SK-N-SH (cell line): Measurements from ENCODE around the gene U2SURP. TPM values are rescaled to one million over a fixed set of nuclear protein-coding genes. Genes with fewer than 3 reads are reported as not detected.

ENCODE experiments used
- CTCF ChIA-PET: fragments of 300-600, 350-600 bp; formaldehyde crosslinking; extraction: SDS; loops from one replicate; lab custom pipeline; 2021; lab: Yijun Ruan, JAX
- POLR2A ChIA-PET: fragments of 350-600 bp; sonication (Branson Sonifier 250); formaldehyde crosslinking; extraction: SDS; loops from one replicate; lab custom pipeline; 2020; ENCODE audit warnings: antibody characterized with exemption, inconsistent platforms; lab: Yijun Ruan, JAX
- DNase-seq: peaks from one replicate; pipeline ENCODE4 v3.0.0; 2012
- H2AFZ ChIP-seq: fragments of 200-600 bp; sonication (generic); 2 replicates; pipeline ENCODE4 v1.8.1; 2016; ENCODE audit warnings: antibody characterized with exemption, mild to moderate bottlenecking, low read depth
- H3F3A ChIP-seq: fragments of 200-600 bp; sonication (generic); replicated peaks from 2 replicates; pipeline ENCODE3; 2016; ENCODE audit warnings: antibody characterized with exemption, mild to moderate bottlenecking; ENCODE audit not compliant: insufficient read depth
- H3K27ac ChIP-seq, 2 experiments: fragments of 200-500 bp in 1 of 2; fragments of 200-600 bp in 1 of 2; sonication (Bioruptor generic) in 1 of 2; sonication (generic), shearing (Covaris generic) in 1 of 2; 2 replicates each; pipeline versions ENCODE4 v1.5.1 to v1.6.1; 2014 to 2016; ENCODE audit warnings: low read depth in 2 of 2, inconsistent platforms in 1 of 2, low read length in 1 of 2, mild to moderate bottlenecking in 1 of 2, mixed read lengths in 1 of 2
- H3K27me3 ChIP-seq: fragments of 200-600 bp; sonication (generic), shearing (Covaris generic); 2 replicates; pipeline ENCODE4 v1.6.1; 2016; ENCODE audit warnings: mixed run types; ENCODE audit not compliant: insufficient read depth
- H3K36me3 ChIP-seq, 2 experiments: fragments of 200-500 bp in 1 of 2; fragments of 200-600 bp in 1 of 2; sonication (Bioruptor generic) in 1 of 2; sonication (generic) in 1 of 2; replicated peaks in 1 of 2; 2 replicates each; pipeline versions ENCODE3 to v1.5.1; 2014 to 2016; ENCODE audit warnings: low read length in 1 of 2, mild to moderate bottlenecking in 1 of 2; ENCODE audit not compliant: insufficient read depth in 2 of 2, control insufficient read depth in 1 of 2
- H3K4me1 ChIP-seq, 2 experiments: fragments of 200-500 bp in 1 of 2; fragments of 200-600 bp in 1 of 2; sonication (Bioruptor generic) in 1 of 2; sonication (generic), shearing (Covaris generic) in 1 of 2; 2 replicates each; pipeline versions ENCODE4 v1.5.1 to v1.6.1; 2014 to 2016; ENCODE audit warnings: low read depth in 1 of 2, low read length in 1 of 2, mixed run types in 1 of 2; ENCODE audit not compliant: insufficient read depth in 2 of 2, control insufficient read depth in 1 of 2
- H3K4me2 ChIP-seq: fragments of 200-600 bp; sonication (generic), shearing (Covaris generic); 2 replicates; pipeline ENCODE4 v1.6.1; 2017; ENCODE audit warnings: mixed run types
- H3K4me3 ChIP-seq, 2 experiments: fragments of 200-500 bp in 1 of 2; fragments of 200-600 bp in 1 of 2; sonication (Bioruptor generic) in 1 of 2; sonication (generic), shearing (Covaris generic) in 1 of 2; 2 replicates each; pipeline versions ENCODE4 v1.5.1 to v1.8.1; 2014 to 2016; ENCODE audit warnings: low read depth in 2 of 2, inconsistent platforms in 1 of 2, low read length in 1 of 2, mild to moderate bottlenecking in 1 of 2, mixed read lengths in 1 of 2, moderate library complexity in 1 of 2
- H3K79me2 ChIP-seq: fragments of 200-600 bp; sonication (generic); 2 replicates; pipeline ENCODE4 v1.8.1; 2017; ENCODE audit warnings: mild to moderate bottlenecking; ENCODE audit not compliant: insufficient read depth
- H3K9ac ChIP-seq: fragments of 200-600 bp; sonication (generic); 2 replicates; pipeline ENCODE4 v1.6.1; 2017; ENCODE audit warnings: mixed run types
- H3K9me2 ChIP-seq: fragments of 200-600 bp; sonication (generic); 2 replicates; pipeline ENCODE4 v1.6.1; 2017; ENCODE audit warnings: mixed run types
- H3K9me3 ChIP-seq: fragments of 200-600 bp; sonication (generic); 2 replicates; pipeline ENCODE4 v1.6.1; 2017; ENCODE audit warnings: mixed run types, mild to moderate bottlenecking, moderate library complexity
- H4K20me1 ChIP-seq: fragments of 200-600 bp; sonication (generic); 2 replicates; pipeline ENCODE4 v1.6.1; 2017; ENCODE audit warnings: mild to moderate bottlenecking, mixed run types; ENCODE audit not compliant: insufficient read depth
- CHD2 ChIP-seq: fragments of 150-350 bp; IDR thresholded peaks from 2 replicates; pipeline ENCODE4 v1.6.1; 2018; ENCODE audit warnings: low read length; ENCODE audit not compliant: partially characterized antibody
- GATA2 ChIP-seq: sonication (generic); formaldehyde crosslinking; IDR thresholded peaks from 2 replicates; pipeline ENCODE4 v1.5.0; 2020; ENCODE audit warnings: mild to moderate bottlenecking, missing genetic modification reagents
- MEF2A ChIP-seq: IDR thresholded peaks from 2 replicates; pipeline ENCODE4 v1.4.0; 2012; ENCODE audit warnings: low read depth, borderline replicate concordance
- POLR2AphosphoS5 ChIP-seq: IDR thresholded peaks from 2 replicates; pipeline ENCODE4 v1.6.1; 2012; ENCODE audit warnings: low read depth, low read length
- RCOR1 ChIP-seq: fragments of 150-350 bp; IDR thresholded peaks from 2 replicates; pipeline ENCODE4 v1.6.1; 2017; ENCODE audit warnings: antibody characterized with exemption, low read length
- RFX5 ChIP-seq: IDR thresholded peaks from 2 replicates; pipeline ENCODE4 v1.6.1; 2012; ENCODE audit warnings: mild to moderate bottlenecking, improper control_type of control experiment, low read length
- TAF1 ChIP-seq: IDR thresholded peaks from 2 replicates; pipeline ENCODE4 v1.6.1; 2012; ENCODE audit warnings: low read depth, mild to moderate bottlenecking, low read length, moderate library complexity, borderline replicate concordance
- TCF12 ChIP-seq: IDR thresholded peaks from 2 replicates; pipeline ENCODE4 v1.4.0; 2012
- WGBS: methylation state at CpG from one replicate; pipeline ENCODE4 v1.1.6; 2017; ENCODE audit warnings: low lambda C conversion rate; 5-methylcytosine and 5-hydroxymethylcytosine counted together
- polyA plus RNA-seq, 3 experiments: library from polyadenylated mRNA; depleted of rRNA; stranded (reverse); fragments of >200 nt; gene quantifications; 2 replicates each; pipeline ENCODE4 v1.2.3, GENCODE V29; 2012
- TF ChIP-seq, protein P1 (sequence below): fragments of 200-600 bp; sonication (generic); IDR thresholded peaks from 2 replicates; pipeline ENCODE4 v1.6.1; 2017; ENCODE audit warnings: antibody characterized with exemption, mild to moderate bottlenecking, moderate library complexity
- TF ChIP-seq, protein P2 (sequence below): fragments of 150-350 bp; IDR thresholded peaks from 2 replicates; pipeline ENCODE4 v1.6.1; 2016; ENCODE audit warnings: mild to moderate bottlenecking, low read depth, low read length
- TF ChIP-seq, protein P3 (sequence below): IDR thresholded peaks from 2 replicates; pipeline ENCODE4 v1.4.0; 2012; ENCODE audit warnings: low read depth
- TF ChIP-seq, protein P4 (sequence below): IDR thresholded peaks from 2 replicates; pipeline ENCODE4 v1.4.0; 2012; ENCODE audit warnings: low read depth, borderline replicate concordance
- TF ChIP-seq, protein P5 (sequence below): fragments of 150-350 bp; IDR thresholded peaks from 2 replicates; pipeline ENCODE4 v1.6.1; 2017; ENCODE audit warnings: antibody characterized with exemption, low read length, low read depth, borderline replicate concordance

The U2SURP gene
- polyA plus RNA-seq, 1 of the 3 experiments (the other 2 are of a cell fraction): 10.9 TPM

DNA sequence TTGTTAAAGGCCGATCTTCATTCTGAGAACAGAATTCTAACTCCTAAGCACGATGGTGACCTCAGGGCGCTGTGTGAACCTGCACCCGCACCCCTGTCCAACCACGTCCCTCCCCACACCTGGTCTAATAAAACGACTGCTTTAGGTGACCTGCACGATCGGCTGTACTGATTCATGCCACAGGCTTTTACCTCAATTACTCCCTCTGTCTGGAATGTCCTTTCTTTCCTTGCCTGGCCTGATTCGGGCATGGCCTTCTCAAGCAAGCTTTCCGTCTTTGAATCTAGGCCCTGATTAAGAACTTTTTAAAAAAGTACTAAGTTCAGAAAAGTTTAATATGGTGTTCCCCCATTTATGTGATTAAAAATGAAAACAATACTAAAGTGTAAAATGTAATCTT lies 842 bp upstream of the U2SURP start:
- Histone ChIP-seq H3F3A (peaks cover 15% of the 10 kb centered on the region), H3K9me3 (no peaks in the 10 kb centered on the region), H3K9ac (peak overlapping the region; percentile 89), H3K4me3 (peak overlapping the region; percentile 96 to 97), H3K79me2 (peaks cover 56% of the 10 kb centered on the region), H3K36me3 (no peaks in the 10 kb centered on the region), H3K27ac (peak overlapping the region; percentile 93 to 96), H3K9me2 (no peaks in the 10 kb centered on the region), H3K4me1 (peaks cover 11 to 16% of the 10 kb centered on the region in 2 experiments; a peak in 3 of 4 replicates), H3K4me2 (peak overlapping the region; percentile 90), H4K20me1 (peaks cover 17% of the 10 kb centered on the region), H2AFZ (peak overlapping the region; percentile 83), H3K27me3 (no peaks in the 10 kb centered on the region)
- CTCF ChIA-PET: interaction anchor here (0.8 to 2.4 kb wide), 6 partner anchors 9 to 422 kb away, joined by 3 to 9 read pairs (median 6); partner anchors contain the start of gene ATR
- peak; percentile 26 for DNase-seq
- TF ChIP-seq, protein P1, sequence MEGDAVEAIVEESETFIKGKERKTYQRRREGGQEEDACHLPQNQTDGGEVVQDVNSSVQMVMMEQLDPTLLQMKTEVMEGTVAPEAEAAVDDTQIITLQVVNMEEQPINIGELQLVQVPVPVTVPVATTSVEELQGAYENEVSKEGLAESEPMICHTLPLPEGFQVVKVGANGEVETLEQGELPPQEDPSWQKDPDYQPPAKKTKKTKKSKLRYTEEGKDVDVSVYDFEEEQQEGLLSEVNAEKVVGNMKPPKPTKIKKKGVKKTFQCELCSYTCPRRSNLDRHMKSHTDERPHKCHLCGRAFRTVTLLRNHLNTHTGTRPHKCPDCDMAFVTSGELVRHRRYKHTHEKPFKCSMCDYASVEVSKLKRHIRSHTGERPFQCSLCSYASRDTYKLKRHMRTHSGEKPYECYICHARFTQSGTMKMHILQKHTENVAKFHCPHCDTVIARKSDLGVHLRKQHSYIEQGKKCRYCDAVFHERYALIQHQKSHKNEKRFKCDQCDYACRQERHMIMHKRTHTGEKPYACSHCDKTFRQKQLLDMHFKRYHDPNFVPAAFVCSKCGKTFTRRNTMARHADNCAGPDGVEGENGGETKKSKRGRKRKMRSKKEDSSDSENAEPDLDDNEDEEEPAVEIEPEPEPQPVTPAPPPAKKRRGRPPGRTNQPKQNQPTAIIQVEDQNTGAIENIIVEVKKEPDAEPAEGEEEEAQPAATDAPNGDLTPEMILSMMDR: no peak
- TF ChIP-seq, protein P2, sequence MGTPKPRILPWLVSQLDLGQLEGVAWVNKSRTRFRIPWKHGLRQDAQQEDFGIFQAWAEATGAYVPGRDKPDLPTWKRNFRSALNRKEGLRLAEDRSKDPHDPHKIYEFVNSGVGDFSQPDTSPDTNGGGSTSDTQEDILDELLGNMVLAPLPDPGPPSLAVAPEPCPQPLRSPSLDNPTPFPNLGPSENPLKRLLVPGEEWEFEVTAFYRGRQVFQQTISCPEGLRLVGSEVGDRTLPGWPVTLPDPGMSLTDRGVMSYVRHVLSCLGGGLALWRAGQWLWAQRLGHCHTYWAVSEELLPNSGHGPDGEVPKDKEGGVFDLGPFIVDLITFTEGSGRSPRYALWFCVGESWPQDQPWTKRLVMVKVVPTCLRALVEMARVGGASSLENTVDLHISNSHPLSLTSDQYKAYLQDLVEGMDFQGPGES: no peak
- TF ChIP-seq MEF2A (no peak), TAF1 (no peak), RFX5 (no peak), CHD2 (no peak), GATA2 (no peak)
- TF ChIP-seq, protein P3, sequence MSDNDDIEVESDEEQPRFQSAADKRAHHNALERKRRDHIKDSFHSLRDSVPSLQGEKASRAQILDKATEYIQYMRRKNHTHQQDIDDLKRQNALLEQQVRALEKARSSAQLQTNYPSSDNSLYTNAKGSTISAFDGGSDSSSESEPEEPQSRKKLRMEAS: no peak
- POLR2A ChIA-PET: interaction anchor here (1.3 to 1.9 kb wide), 3 partner anchors 40 to 422 kb away, joined by 3 to 17 read pairs (median 5); partner anchors contain the start of gene ATR
- 13% methylated on average over 10 of the region's 10 CpGs for WGBS

DNA sequence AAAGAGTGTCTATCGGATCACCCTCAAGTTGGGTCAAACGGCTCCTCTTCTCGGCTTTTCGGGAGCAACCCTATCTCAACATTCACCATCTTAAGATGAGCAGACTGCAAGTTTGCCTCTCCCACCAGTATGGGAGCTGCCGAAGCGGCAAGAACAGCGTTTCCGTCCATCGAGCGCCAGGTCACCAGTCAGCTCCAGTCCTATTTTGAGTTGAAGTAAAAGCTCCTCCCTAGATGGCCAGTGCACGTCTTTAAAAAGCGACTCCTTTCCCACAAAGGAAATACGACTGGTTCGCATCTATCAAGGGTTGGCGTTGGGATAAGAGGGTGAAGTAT lies 369 bp upstream of the U2SURP start:
- Histone ChIP-seq H3K9me2 (no peaks in the 10 kb centered on the region), H3K27ac (peak overlapping the region; percentile 93 to 96), H3K4me3 (peak overlapping the region; percentile 96 to 97), H2AFZ (peak overlapping the region; percentile 83; the same call in 1 of the 2 replicates), H4K20me1 (peaks cover 22% of the 10 kb centered on the region), H3K79me2 (peaks cover 61% of the 10 kb centered on the region), H3K4me1 (peaks cover 11 to 16% of the 10 kb centered on the region in 2 experiments; a peak in 3 of 4 replicates), H3K9ac (peak overlapping the region; percentile 89), H3K36me3 (no peaks in the 10 kb centered on the region), H3K27me3 (no peaks in the 10 kb centered on the region), H3F3A (peaks cover 15% of the 10 kb centered on the region), H3K4me2 (peak overlapping the region; percentile 90), H3K9me3 (no peaks in the 10 kb centered on the region)
- no peak for DNase-seq
- WGBS: under 1% methylated on average over 13 of the region's 15 CpGs
- ChIA-PET POLR2A (interaction anchor here (1.2 to 1.9 kb wide), 4 partner anchors 40 to 422 kb away, joined by 3 to 17 read pairs (median 4); partner anchors contain the start of genes ATR and TRPC1), CTCF (interaction anchor here (0.8 to 2.1 kb wide), 6 partner anchors 10 to 422 kb away, joined by 3 to 9 read pairs (median 5); partner anchors contain the start of gene ATR)
- TF ChIP-seq, protein P4, sequence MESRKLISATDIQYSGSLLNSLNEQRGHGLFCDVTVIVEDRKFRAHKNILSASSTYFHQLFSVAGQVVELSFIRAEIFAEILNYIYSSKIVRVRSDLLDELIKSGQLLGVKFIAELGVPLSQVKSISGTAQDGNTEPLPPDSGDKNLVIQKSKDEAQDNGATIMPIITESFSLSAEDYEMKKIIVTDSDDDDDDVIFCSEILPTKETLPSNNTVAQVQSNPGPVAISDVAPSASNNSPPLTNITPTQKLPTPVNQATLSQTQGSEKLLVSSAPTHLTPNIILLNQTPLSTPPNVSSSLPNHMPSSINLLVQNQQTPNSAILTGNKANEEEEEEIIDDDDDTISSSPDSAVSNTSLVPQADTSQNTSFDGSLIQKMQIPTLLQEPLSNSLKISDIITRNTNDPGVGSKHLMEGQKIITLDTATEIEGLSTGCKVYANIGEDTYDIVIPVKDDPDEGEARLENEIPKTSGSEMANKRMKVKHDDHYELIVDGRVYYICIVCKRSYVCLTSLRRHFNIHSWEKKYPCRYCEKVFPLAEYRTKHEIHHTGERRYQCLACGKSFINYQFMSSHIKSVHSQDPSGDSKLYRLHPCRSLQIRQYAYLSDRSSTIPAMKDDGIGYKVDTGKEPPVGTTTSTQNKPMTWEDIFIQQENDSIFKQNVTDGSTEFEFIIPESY: no peak
- TF ChIP-seq POLR2AphosphoS5: no peak
- TF ChIP-seq RCOR1: no peak
- TF ChIP-seq, protein P2: no peak
- TF ChIP-seq, protein P5, sequence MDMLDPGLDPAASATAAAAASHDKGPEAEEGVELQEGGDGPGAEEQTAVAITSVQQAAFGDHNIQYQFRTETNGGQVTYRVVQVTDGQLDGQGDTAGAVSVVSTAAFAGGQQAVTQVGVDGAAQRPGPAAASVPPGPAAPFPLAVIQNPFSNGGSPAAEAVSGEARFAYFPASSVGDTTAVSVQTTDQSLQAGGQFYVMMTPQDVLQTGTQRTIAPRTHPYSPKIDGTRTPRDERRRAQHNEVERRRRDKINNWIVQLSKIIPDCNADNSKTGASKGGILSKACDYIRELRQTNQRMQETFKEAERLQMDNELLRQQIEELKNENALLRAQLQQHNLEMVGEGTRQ: no peak
- TF ChIP-seq TCF12: no peak
